Erythroblast (primary cell): ENCODE data around the gene USP44.

Experiments used
- GATA1 ChIP-seq: IDR thresholded peaks from 2 replicates; pipeline ENCODE4 v1.6.1; 2011; ENCODE audit warnings: low read depth, mild to moderate bottlenecking, control low read depth, low read length, moderate library complexity
- POLR2A ChIP-seq: IDR thresholded peaks from 2 replicates; pipeline ENCODE4 v1.6.1; 2011; ENCODE audit warnings: mild to moderate bottlenecking, low read length

GRCh38 chr12:95541436-95541835, 9.8 kb downstream of the USP44 start:
- no peak for TF ChIP-seq POLR2A
- no peak for TF ChIP-seq GATA1
